Stimulated activated CD8-positive, alpha-beta memory T cell treated with anti-CD3 and anti-CD28 coated beads, Interleukin-7, amount 100 ng/mL, for 24 hours (primary cell): ENCODE measurements around the gene PCGF6.
"Not testable (repeated sequence)": the region's sequence is repeated elsewhere in the genome, so short reads cannot be mapped to it uniquely, and the experiment has no call there.

ENCODE experiments used
- DNase-seq: peaks from one replicate; pipeline ENCODE4 v3.0.0-alpha.2; 2020; ENCODE audit warnings: low read depth

Gene PCGF6

DNA sequence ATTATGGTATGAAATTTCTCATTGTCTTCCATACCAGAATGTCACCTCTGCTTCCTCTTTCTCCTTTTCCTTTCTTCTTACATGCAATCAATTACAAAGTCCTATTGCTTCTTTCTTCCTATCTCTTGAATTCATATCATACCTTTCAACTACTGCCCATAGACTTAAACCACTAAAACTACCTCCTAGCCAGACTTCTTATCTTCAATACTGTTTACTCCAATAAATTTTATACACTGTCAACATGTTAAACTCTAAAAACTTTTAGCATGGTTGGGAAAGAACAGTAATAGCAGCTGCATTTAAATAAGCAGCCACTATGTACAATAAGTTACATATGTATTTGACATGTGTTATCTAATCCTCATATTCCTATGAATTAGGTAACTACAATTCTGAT lies 34.9 kb downstream of the PCGF6 start:
- no peak for DNase-seq

DNA sequence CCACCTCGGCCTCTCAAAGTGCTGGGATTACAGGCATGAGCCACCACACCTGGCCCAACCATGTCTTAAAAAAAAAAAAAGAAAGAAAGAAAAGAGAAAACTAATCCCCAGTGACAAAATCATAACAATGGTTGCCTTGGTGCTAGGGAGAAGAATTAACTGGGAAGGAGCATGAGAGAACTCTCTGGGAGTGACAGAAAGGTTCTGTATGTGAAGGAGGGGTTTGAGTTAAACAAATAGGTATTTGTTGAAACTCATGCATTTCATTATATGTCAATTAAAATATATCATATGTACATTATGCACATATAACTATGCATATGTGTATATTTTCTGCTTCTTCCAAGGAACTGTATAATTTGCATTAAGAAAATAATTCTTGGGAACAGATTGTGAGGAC lies 40.7 kb downstream of the PCGF6 start:
- DNase-seq = no peak

DNA sequence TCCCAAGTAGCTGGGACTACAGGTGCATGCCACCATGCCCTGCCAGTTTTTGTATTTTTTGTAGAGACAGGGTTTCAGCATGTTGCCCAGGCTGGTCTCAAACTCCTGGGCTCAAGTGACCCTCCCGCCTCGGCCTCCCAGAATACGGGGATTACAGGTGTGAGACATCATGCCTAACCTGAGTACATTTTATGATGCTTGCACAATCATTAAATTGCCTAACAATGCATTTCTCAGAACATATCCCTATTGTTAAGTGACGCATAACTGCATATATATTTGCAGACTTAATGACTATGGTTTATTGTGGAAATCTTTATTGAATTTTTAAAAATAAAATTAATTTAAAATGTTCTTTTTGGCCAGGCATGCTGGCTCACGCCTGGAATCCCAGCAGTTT lies 43.3 kb downstream of the PCGF6 start:
- no peak for DNase-seq

DNA sequence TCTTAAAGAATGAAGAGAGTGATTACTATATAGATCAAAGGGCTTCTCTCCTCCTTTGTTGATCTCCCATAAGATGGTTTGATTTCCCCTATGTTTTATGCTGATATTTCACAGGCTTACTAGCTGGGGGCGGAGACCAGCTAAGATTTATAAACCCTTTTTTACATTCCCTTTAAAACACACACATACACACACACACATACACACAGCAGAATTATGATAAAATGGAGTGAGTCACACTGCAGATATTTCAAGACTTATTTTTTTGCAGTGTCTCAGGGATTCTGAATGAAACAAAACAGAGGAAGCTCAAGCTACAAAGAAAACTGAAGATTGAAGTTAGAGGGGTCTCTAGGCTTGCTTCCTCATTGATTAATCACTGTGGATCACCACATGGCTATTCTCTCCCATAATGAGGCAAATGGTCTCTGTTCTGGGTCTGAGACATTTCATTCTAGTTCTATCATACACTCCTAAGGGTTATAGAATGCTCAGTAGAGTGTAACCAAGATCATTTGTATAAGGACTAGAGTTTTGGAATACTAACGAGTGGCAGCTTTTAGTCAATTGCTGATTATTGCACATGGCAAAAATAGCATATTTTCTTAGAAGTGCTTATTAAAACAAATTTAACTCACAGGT lies 55.4 kb downstream of the PCGF6 start:
- no peak for DNase-seq

DNA sequence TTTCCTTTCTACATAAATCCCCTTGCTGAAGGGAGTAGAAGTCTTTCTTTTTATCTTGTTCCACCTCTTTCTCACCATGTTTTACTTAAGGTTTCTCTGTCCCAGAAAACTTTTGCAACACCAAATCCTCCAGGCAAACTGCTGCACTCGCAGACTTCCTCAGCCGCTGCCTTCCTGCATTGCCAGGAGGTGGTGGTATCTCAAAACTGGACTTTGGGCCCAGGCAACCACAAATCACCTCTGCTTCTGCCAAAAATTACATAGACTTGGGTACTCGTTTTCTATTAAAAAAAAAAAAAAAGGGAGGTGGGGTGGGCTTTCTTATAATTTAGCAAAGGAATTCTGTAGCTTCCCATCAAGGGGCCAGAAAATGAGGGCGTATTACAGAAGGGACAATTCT lies 59.4 kb downstream of the PCGF6 start:
- DNase-seq = no peak

DNA sequence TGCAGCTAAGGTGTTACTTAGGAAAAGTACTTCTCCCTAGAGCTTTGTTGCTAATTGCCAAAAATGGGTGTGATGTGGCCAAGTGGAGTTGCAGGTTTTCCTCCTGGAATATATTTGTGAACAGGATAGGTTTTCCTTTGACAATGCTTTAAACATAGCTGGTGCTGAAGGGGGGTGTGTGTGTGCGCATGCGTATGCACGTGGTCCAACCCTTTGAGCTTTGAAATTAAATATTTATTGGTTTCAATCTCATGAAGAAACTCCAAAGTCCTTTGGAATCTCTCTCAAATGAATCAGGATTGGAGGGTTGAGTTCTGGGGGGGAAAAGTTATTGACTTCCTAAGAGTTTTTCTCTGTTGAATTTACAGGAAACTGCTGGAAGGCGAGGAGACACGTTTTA lies 62.9 kb downstream of the PCGF6 start:
- DNase-seq = no peak

DNA sequence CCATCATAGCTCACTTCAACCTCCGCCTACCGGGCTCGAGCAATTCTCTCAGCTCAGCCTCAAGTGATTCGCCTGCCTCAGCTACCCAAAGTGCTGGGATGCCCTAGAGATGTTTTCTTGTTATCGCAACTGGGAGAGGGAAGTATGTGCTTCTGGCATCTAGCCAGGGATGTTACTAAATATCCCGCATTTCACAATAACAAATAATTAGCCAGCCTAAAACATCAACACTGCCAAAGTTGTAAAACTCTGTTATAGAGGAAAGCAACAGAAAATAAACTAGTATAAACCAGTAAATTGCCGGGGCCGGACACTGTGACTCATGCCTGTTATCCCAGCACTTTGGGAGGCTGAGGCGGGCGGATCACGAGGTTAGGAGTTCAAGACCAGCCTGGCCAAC lies 66.8 kb downstream of the PCGF6 start:
- DNase-seq = no peak

DNA sequence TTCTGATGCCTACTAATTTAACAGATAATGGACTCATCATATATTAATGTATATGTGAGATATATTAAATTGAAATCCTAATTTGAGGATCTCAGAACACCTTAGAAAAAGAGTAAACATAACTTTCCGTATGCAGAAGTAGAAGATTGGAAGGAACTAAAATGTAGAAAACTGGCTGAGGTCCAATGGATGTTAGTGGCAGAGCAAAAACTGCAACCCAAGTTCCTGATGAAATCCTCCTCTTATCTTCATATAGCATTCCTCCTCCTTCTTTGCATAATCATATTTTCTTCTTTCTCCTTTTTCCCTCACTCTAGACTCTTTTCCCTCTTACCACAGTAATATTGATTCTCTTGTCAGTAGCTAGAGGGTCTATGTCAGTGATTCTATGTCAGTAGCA lies 68.0 kb downstream of the PCGF6 start:
- no peak for DNase-seq

DNA sequence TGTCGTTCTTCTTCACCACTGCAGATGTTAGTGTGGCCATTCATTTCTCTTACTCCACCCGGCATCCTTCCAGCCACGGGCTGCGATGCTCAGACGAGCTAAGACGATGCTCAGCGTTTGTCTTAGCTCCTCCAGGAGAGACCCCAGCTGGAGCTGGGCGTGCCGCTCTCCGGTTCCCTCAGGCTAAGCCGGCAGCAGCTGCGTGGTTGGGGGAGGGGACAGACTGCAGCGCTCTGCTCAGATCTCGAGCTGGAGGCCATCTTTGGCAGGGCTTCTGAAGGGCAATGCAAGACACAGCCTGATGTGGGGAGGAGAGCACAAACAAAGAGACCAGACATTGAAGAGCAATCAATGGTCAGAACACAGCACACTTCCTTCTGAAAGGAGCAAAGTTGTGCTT lies 69.2 kb downstream of the PCGF6 start:
- DNase-seq = no peak

DNA sequence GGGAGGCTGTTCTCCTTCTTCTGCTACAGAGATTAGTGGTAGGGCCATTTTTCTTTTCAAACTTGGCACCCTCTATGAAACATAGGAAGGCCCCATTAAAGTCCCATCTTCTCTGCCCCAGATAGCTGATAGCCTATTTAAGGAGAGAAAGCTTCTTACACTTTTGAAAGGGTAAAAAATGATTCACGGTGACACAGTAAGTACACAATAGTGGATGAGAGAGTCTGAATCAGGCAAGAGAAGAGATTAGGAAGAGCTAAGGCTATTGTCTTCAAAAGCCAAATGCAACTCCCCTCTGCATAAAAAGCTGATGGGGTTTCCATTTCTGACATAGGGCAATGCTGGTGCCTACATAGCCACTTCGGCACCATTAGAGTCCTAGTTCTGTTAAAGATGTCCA lies 70.4 kb downstream of the PCGF6 start:
- DNase-seq = no peak

DNA sequence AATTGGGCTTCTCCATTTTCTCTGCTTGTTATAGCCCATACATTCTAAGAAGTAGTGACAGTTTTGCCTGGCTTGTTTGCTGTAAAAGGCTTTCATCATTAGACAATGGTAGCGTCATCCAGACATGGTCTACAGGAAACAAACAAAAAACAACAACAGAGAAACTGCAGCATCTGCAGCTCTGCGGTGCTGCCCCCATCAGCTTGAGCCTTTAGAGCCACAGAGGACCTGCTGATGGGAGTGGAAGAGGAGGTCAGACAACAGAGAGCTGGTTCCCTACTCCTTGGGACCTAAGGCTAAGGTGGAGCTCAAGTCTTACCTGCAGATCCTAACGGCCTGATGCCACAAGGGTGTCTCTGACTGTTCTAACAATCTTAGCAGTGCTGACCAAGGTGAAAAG lies 70.9 kb downstream of the PCGF6 start:
- DNase-seq = no peak

DNA sequence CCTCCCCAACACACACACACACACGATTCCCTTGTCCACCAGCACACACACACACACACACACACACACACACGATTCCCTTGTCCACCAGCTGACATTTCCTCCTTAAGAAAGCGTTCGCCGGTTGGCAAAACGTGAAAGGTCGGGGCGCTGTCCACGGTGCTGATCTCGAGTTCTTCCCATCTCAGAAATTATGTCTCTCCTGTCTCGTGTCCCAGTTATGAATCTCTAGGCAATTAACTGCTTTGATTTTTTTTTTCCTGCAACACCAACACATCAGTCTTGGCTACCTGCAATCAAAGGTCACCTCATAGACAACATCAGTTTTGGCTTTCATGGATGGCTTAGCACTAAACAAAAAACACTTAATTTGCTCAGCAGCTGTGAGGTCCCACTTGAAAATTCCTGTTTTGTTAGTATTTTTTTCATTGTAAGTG lies 72.1 kb downstream of the PCGF6 start:
- DNase-seq = peak; percentile 21

DNA sequence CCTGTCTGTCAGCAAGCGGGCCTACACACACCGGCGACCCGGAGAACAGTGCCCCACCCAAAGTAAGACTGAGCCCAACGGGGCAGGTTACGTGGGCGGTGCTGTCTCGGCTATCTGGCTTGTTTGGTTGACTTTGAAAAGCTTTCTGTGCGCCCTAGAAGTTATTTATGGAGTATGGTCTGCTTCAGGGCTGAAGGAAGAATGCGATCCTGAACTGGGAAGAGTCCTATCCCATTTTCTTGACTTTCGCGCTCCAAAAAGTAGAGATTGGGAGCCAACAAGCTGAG lies 72.5 kb downstream of the PCGF6 start:
- no peak for DNase-seq

DNA sequence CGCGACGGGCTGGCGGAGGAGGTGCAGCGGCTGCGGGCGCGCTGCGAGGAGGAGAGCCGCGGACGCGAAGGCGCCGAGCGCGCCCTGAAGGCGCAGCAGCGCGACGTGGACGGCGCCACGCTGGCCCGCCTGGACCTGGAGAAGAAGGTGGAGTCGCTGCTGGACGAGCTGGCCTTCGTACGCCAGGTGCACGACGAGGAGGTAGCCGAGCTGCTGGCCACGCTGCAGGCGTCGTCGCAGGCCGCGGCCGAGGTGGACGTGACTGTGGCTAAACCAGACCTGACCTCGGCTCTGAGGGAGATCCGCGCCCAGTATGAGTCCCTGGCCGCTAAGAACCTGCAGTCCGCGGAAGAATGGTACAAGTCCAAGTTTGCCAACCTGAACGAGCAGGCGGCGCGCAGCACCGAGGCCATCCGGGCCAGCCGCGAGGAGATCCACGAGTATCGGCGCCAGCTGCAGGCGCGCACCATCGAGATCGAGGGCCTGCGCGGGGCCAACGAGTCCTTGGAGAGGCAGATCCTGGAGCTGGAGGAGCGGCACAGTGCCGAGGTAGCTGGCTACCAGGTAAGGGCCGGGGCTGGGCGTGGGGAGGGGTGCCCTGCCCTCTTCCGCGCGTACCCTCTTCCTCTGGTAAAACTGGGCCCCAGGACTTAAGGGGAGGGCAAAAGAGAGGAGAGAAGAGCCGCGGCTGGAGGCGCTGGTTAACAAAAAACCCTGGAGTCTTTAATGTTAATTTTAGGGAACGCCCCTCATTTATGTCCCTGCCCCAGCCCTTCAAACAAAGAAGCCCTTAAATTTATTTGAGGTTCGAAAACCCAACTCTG lies 73.0 kb downstream of the PCGF6 start:
- no peak for DNase-seq

DNA sequence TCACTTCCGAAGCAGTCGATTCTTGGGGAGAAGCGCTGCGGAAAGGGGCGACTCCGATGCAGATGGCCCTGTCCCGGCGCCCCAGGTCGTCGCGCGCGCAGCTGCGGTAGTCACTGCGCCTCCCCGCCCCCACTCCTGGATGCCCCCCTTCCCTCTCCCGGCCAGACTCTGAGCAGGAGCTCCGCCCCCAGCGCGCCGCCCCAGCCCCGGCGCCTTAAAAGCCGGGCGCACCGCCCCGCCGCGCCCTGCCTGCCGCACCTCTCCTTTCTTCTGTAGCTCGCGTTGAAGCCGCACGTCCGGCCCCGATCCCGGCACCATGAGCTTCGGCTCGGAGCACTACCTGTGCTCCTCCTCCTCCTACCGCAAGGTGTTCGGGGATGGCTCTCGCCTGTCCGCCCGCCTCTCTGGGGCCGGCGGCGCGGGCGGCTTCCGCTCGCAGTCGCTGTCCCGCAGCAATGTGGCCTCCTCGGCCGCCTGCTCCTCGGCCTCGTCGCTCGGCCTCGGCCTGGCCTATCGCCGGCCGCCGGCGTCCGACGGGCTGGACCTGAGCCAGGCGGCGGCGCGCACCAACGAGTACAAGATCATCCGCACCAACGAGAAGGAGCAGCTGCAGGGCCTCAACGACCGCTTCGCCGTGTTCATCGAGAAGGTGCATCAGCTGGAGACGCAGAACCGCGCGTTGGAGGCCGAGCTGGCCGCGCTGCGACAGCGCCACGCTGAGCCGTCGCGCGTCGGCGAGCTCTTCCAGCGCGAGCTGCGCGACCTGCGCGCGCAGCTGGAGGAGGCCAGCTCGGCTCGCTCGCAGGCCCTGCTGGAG lies 73.8 kb downstream of the PCGF6 start, which contains the start of gene INA:
Gene INA (plus strand): TSS at position 243 of the 817 bp plus-strand sequence. CDS start 74 bp downstream, at position 317.
- DNase-seq = no peak

DNA sequence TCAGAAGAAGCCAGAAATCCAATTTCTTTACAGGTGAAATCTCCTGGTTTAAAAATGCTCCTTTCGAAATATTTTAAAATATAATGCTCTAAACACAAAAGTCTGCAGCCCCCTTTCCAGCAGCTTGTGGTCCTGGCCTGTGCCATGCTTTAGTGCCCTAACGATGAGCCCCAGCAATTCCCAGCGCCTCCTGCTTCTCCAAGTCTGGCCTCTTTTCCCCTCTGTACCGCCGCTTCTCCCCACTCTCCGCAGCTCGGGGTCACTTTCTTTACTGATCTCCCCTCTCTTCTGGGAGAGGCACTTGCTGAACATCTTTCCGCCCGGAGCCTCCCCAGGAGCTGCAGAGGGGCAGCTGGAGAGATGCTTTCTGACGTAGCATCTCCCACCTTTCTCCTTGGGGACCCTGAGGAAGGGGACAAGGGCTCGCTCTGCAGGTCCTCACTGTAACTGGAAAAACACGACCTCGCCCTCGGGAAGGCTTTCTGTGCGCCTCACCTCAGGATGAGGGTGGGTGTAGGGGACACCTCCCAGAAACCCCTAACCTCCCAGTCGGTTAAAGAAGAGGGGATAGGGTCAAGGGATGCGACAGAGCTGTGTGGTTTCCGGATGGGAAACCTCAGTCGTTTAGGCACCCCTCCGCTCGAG lies 74.6 kb downstream of the PCGF6 start:
- no peak for DNase-seq

DNA sequence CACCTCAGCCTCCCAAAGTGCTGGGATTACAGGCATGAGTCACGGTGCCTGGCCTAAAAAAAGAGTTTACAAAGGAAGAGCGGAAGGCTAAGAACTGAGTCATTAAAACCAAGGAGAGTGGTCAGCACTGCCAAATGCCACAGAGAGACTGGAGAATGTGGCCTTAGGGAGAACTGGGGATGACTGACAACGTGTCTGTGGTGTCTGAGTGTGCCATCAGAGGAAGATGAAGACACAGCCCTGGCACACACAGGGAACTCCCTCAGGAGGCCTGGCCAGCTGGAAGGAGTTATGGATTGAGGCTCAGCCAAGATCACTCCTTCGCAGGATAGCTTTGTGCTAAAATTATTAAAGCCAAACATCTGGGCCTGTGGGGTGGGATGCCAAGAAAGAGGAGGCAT lies 77.9 kb downstream of the PCGF6 start:
- DNase-seq = no peak

DNA sequence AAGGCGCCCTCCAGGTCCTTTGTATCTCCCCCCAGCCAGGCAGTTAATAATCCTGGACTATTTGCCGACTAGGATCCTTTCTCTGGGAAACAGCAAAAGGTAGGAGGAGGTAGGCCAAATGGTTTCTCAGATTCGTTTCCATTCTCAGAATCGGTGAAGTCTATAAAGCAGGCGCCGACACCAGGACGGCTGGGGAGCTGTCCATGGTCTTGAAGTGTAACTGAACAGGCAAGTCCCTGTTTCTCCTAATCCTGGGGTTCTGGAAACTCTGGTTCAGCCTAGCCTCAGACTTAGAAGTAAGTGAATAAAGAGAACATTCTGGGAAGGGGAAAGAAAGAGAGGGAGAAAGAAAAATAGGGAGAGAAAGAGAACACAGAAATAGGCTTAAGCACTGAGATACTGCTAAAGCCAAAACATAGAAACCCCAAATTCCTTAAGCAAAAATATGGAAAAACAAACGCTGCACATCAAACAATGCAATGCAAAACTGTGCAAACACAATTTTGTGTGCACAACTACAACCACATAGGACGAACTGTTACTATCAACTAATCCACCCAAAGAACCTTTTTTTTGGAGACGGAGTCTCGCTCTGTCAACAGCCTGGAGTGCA lies 85.1 kb downstream of the PCGF6 start:
- no peak for DNase-seq

DNA sequence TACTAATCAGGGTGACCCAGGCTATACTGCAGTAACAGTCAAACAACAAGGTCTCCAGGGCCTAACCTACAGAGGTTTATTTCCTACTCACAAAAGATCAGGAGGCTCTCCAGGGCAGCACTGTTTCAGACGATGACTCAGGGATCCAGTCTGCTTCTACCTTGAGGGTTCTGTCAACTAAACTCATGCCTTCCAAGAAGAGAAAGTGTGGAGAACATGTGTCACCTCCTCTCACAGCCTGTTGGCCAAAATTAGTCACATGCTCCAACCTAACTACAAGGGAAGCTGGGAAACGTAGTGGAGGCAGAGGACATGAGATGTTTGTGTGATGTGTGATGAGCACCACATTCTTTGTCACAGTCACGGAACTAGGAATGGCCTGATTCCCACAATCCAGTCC lies 88.7 kb downstream of the PCGF6 start:
- no peak for DNase-seq

DNA sequence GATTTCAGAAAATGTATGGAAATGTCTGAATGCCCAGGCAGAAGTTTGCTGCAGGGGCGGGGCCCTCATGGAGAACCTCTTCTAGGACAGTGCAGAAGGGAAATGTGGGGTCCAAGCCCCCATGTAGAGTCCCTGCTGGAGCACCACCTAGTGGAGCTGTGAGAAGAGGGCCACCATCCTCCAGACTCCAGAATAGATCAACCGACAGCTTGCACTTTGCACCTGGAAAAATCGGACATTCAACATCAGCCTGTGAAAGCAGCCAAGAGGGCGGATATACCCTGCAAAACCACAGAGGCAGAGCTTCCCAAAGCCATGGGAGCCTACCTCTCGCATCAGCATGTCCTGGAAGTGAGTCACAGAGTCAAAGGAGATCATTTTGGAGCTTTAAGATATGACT lies 91.0 kb downstream of the PCGF6 start:
- no peak for DNase-seq

DNA sequence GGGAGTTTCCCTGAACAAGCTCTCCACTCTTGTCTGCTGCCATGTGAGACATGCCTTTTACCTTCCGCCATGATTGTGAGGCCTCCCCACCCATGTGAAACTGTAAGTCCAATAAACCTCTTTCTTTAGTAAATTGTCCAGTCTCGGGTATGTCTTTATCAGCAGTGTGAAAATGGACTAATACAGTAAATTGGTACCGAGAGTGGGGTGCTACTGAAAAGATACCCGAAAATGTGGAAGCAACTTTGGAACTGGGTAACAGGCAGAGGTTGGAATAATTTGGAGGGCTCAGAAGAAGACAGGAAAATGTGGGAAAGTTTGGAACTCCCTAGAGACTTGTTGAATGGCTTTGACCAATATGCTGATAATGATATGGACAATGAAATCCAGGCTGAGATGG lies 92.0 kb downstream of the PCGF6 start:
- not testable (repeated sequence) for DNase-seq

DNA sequence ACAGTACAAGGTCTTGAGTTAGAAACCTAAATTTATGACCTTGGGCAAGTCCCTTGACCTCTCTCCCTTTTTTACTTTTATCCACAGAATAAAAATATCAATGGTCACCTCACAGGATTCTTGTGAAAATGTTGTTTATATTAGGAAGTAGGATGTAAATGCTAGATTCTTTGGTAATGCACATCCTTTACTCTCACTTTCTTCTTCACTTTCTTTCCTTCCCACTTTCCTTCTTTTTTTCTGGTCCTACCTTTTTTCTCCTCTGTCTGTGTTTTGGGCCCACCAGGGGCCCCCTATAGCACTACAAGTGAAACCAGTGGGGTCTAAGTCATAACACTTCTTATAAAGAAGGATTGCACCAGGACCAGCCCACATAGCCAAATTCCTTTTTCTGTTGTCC lies 93.1 kb downstream of the PCGF6 start:
- no peak for DNase-seq
